ENCODE data around the gene PLEKHN1.

PLEKHN1 gene, protein sequence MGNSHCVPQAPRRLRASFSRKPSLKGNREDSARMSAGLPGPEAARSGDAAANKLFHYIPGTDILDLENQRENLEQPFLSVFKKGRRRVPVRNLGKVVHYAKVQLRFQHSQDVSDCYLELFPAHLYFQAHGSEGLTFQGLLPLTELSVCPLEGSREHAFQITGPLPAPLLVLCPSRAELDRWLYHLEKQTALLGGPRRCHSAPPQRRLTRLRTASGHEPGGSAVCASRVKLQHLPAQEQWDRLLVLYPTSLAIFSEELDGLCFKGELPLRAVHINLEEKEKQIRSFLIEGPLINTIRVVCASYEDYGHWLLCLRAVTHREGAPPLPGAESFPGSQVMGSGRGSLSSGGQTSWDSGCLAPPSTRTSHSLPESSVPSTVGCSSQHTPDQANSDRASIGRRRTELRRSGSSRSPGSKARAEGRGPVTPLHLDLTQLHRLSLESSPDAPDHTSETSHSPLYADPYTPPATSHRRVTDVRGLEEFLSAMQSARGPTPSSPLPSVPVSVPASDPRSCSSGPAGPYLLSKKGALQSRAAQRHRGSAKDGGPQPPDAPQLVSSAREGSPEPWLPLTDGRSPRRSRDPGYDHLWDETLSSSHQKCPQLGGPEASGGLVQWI

GRCh38 chr1:966135-966703 lies at the start of gene PLEKHN1:
Gene PLEKHN1 (plus strand): TSS chr1:966482. CDS start chr1:966532, 50 bp downstream.
- DNase-seq (ENCODE audit: low spot score), result no peak

DNA sequence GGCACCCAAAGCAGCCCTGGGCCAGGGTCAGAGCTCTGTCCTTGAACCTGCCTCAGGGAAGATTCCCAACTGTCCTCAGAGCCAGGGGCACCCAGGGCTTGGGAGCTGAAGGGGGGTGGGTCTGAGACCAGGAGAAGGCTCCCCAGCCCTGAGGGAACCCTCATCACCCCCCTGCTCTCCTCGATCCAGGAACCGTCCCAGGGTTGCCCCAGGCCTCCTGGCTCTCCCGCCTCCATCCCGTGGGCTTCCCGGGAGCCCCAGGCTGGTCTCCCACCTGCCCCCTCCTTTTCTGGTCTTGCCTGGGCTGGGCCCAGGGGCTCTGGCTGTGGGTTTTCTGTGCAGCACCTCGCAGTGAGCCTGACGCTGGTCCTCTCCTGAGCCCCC lies 49.2 kb upstream of the PLEKHN1 start:
- no peak for DNase-seq (ENCODE audit: low spot score)

- no peak for DNase-seq (ENCODE audit: low spot score)
Measured at GRCh38 chr1:917466-918091, 48.7 kb upstream of the PLEKHN1 start.

DNA sequence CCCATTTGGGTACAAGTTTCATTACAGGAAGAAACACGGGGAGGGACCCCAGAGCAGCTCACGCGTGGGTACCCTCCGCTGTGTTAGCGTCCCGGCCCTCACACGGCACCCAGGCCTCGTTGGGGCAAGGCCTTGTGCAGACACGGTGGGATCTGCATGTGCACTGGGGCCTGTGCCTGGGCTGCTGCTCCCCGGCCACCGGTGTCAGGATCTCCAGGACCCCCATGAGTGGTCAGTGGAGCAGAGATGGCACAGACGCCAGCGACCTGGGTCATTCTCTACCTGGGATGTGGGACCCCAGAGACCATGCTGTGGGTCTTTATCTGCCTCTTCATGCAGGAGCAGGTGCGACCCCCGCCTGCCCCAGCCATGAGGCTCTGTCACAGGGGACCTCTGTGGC lies 47.9 kb upstream of the PLEKHN1 start:
- no peak for DNase-seq (ENCODE audit: low spot score)

DNA sequence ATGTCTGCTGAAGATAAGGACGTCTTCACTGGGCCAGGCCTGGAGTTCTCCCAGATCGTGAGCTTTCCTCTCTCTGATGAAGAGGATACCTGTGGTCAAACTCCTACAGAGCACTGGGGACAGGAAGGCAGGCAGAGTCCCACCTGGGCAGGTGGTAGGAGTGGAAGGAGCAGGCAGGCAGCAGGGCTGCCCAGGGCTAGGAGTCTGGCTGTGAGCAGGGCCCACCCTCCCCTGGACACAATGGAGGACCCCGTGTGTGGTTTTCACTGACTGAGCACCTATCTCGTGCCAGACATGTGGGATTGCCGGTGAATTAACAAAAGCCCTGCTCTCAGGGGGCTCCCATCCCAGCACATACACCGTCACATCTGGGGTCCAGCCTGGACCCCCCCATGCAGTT lies 47.4 kb upstream of the PLEKHN1 start:
- no peak for DNase-seq (ENCODE audit: low spot score)

DNA sequence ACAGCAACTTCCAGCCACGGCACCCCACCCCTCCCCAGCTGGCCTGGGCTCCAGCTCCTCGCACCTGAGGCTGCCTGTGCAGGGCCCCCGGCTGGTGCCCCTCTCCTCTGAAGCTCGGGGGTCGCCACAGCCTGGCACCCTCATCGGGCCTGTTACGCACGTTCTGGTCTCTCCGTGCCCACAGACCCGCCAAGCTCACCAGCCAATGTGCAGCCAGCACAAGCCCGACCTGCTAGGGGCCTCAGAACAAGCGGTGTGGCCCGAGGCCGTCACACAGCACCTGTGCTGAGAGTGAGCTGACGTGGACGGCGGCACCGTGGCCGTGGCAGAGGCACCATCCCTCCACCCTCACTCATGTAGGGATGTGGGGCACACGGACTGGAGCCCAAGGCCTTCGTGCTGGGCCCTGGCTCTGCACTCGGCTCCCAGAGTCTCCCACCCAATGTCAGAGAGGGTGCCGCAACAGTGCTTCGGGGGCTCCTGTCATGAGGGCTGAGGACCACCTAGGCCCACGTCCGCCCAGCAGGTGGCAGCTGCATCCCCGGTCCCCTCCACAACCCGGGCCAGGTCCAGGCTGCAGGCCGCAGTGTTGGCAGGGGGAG lies 46.9 kb upstream of the PLEKHN1 start:
- DNase-seq (ENCODE audit: low spot score), result no peak

DNA sequence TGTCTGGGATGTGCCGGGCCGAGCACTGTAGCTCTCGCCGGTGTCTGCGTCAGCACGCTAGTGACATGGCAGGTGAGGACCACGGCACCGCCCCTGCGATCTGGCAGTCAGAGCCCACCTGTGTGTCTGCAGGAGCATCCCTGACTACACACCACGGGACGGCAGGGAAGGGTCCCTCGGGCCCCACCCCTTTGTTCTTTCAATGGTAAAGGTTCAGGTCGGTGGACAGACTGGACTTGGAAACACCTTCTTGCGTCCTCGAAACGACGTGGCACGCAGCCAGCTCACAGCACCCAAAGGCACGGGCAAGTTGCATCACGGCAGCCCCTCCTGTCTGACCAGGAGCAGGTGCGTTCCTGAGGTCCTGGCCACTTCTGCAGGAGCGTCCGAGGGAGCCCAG lies 46.3 kb upstream of the PLEKHN1 start:
- no peak for DNase-seq (ENCODE audit: low spot score)

GRCh38 chr1:920521-920920 lies 45.8 kb upstream of the PLEKHN1 start:
- no peak for DNase-seq (ENCODE audit: low spot score)

DNA sequence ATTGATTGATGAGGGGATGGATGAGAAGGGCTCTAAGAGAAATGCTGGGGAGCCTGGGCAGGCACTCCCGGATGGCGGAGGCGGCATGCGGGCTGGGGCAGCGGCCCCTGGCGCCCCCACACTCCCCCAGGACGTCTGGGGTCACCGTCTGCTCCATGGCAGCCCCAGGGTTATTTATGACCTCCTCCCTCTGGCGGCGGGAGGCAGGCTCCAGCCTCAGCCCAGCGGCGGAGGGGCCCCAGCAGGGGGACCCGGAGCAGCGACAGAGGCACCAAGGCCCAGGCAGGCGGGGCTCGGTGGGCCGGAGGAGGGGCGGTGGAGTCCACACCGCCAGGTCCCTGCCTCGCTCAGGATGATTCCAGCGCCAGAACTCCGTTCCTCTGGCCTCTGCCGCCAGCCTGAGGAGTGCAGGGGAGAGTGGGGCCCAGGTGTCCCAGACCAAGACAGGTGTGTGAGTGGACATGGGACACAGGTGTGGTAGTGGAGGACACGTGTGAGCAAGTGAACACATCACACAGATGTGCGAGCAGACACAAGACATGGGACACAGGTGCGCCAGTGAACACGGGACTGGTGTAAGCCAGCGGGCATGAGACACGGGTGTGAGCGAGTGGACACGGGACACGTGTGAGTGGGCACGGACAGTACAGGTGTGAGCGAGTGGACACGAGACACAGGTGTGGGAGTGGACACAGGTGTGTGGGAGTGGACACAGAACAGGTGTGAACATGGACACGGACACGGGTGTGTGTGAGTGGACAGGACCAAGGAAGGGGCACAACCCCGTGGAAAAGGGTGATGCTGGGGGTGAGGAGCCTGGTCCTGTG lies 45.1 kb upstream of the PLEKHN1 start:
- peak; percentile 42 for DNase-seq (ENCODE audit: low spot score)

- peak; percentile 46 for DNase-seq (ENCODE audit: low spot score)
Measured at GRCh38 chr1:923131-923990, 42.9 kb upstream of the PLEKHN1 start, which contains the start of gene SAMD11. Gene SAMD11 (plus strand): TSS chr1:923923. CDS start chr1:924432, 509 bp downstream.

GRCh38 chr1:923991-924655 lies 42.2 kb upstream of the PLEKHN1 start:
- DNase-seq (ENCODE audit: low spot score), result no peak

DNA sequence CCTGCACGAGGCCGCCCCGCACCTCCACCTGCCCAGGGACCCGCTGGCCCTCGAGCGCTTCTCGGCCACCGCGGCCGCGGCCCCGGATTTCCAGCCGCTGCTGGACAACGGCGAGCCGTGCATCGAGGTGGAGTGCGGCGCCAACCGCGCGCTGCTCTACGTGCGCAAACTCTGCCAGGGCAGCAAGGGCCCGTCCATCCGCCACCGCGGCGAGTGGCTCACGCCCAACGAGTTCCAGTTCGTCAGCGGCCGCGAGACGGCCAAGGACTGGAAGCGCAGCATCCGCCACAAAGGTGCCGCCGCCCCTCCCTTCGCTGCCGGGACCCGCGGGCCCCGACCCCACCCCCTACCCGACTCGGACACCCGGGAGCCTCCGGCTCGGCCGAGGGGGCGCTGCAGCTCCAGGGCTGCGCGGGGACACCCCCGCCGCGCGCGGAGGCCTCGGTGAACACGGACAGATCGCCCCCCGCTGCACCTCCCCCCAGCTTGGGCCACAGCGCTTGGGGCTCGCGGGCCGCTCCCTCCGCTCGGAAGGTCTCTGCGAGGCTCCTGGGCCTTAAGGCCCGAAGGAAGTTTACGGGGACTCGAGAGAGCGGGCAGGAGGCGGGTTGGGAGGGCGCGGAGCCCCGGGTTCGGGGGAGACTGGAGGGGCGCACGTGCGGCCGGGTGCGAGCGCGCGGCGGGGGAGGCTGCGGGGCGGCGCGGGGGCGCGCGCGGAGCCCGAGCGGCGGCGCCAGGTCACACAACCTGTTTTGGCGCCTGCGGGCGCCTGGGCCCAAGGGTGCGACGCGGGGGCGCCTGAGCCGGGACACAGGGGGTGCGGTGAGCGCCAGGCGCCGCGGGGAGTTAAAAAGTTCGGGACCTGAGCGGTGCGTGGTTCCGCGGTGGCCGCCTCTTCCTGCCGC lies 41.4 kb upstream of the PLEKHN1 start:
- DNase-seq (ENCODE audit: low spot score), result no peak

GRCh38 chr1:925561-926421 lies 40.5 kb upstream of the PLEKHN1 start:
- DNase-seq (ENCODE audit: low spot score), result no peak

GRCh38 chr1:927234-927633 lies 39.0 kb upstream of the PLEKHN1 start:
- no peak for DNase-seq (ENCODE audit: low spot score)

DNA sequence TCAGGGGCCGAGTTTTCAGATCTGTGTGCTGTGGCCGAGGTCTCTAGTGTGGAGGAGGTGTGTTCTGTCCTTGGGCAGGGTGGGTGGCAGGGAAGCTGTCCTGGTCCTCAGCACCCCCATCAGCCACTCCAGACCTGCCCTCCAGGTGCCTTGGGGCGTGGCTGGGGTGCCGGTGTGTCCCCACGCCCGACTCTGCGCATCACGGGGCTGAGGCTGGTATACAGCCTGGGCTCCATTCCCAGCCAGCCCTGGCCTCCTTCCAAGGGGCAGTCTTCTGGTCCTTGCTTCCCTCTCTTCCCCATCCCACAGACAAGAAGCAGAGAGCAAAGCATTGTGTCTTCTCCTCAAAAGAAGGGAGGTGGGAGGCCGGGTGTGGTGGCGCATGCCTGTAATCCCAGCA lies 38.5 kb upstream of the PLEKHN1 start:
- DNase-seq (ENCODE audit: low spot score), result no peak

DNA sequence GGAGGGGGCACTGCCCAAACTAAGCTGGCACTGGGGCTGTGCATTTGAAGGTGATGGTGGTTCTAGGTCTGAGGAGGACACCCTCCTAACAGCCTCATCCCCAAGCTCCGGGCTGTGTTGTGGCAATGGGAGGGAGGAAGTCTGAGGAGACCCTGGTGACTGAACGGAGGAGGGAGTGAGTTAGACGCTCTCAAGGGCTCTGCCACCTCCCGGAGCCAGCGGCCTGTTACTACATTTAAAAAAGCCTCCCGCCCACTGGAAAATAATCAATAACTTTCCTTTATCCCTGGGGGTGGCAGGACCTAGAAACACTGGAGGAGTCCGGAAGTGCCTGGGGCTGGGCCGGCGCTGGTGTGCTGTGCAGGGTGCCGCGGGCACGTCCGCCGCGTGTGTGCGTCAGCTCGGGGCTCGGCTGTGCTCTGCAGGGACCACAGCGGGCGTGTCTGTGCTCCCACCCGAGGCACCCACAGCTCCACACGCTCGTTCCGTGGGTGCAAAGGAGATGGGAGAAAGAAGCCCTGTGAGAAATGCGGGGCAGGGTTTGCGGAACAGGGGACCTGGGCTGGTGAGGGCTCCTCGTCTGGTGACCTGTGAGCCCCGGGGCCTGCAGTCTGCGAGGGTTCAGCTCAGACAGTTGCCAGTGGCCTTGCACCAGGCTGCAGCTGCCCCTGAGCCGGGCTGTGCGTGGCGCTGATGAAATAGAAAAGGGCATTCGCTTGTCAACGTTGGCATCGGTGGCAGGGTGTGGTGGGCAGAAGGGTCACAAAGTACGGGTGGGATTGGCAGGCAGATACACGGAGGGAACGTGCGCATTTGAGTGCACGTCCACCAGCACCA lies 37.2 kb upstream of the PLEKHN1 start:
- DNase-seq (ENCODE audit: low spot score), result no peak
